ENCODE measurements around the gene NLRC3.
A peak's percentile ranks its signal among the peaks of the same experiment; 100 is the strongest.

GRCh38 chr16:3548445-3548844 lies 28.8 kb downstream of the NLRC3 start:
- TF ChIP-seq POLR2AphosphoS5 (IDR thresholded peaks at IDR 0.05) (peak in 2 of 3 donors; percentile 34 to 57), CTCF (IDR thresholded peaks at IDR 0.05 in 8 of 11, conservative IDR thresholded peaks at IDR 0.05 in 3 of 11) (no peak)
